Esophagus squamous epithelium (tissue), 5 donors: ENCODE measurements around the gene SMARCC2. TPM values are rescaled to one million over a fixed set of nuclear protein-coding genes. Genes with fewer than 3 reads are reported as not detected.

Source experiments
- DNase-seq: peaks from one replicate; lab custom pipeline; 2025; lab: John Stamatoyannopoulos, UW
- H3K27ac ChIP-seq, 4 donors: fragments of 200-600 bp; sonication (generic); one replicate each; pipeline ENCODE4 v1.5.1; 2016 to 2019; ENCODE audit warnings: mild to moderate bottlenecking in 1 of 4
- H3K27me3 ChIP-seq, 4 donors: fragments of 200-600 bp; sonication (generic); 1 replicate in 3 of 4; 2 replicates in 1 of 4; pipeline versions ENCODE4 v1.5.1 to v1.6.0; 2017 to 2021; ENCODE audit warnings: antibody characterized with exemption in 1 of 4
- H3K36me3 ChIP-seq, 3 donors: fragments of 200-600 bp; sonication (generic); one replicate each; pipeline ENCODE4 v1.5.1; 2016 to 2019
- H3K4me1 ChIP-seq, 3 donors: fragments of 200-600 bp; sonication (generic); one replicate each; pipeline ENCODE4 v1.5.1; 2017 to 2019
- H3K4me3 ChIP-seq, 4 donors: fragments of 200-600 bp; sonication (generic); 1 replicate in 3 of 4; 2 replicates in 1 of 4; pipeline ENCODE4 v1.5.1; 2016 to 2019; ENCODE audit warnings: mild to moderate bottlenecking in 2 of 4, moderate library complexity in 1 of 4
- H3K9me3 ChIP-seq, 3 donors: fragments of 200-600 bp; sonication (generic); one replicate each; pipeline ENCODE4 v1.5.1; 2016 to 2019
- POLR2A ChIP-seq, 4 donors: fragments of 450-650 bp; IDR thresholded peaks; one replicate each; pipeline ENCODE4 v1.6.1; 2017; ENCODE audit warnings: antibody characterized with exemption in 4 of 4, mild to moderate bottlenecking in 4 of 4, moderate library complexity in 3 of 4
- WGBS, 2 donors: methylation state at CpG; one replicate each; pipeline ENCODE4 v1.1.5; 2018; 5-methylcytosine and 5-hydroxymethylcytosine counted together
- intact Hi-C: fragments of 100-400 bp; cut with DNase I; formaldehyde crosslinking; loops from one replicate; pipeline ENCODE4 v1.15.0; 2022
- total RNA-seq, 4 donors: library from RNA; depleted of rRNA; stranded (reverse); fragments of >200 nt; gene quantifications; one replicate each; pipeline ENCODE4 v1.1.0, GENCODE V29; 2016
- TF ChIP-seq, protein P1 (sequence below), 6 experiments: fragments of 450-650 bp in 4 of 6; fragments of 200-600 bp in 2 of 6; sonication (generic) in 2 of 6; IDR thresholded peaks; one replicate each; pipeline ENCODE4 v1.5.1; 2016 to 2019; ENCODE audit warnings: antibody characterized with exemption in 6 of 6, mild to moderate bottlenecking in 4 of 6, moderate library complexity in 4 of 6
- donor health status: DM: yes; HTN: yes; CAD: no.

SMARCC2 gene
- total RNA-seq, 4 donors from 2014 or later: 31.7 to 64.9 (median 46.1) TPM

DNA sequence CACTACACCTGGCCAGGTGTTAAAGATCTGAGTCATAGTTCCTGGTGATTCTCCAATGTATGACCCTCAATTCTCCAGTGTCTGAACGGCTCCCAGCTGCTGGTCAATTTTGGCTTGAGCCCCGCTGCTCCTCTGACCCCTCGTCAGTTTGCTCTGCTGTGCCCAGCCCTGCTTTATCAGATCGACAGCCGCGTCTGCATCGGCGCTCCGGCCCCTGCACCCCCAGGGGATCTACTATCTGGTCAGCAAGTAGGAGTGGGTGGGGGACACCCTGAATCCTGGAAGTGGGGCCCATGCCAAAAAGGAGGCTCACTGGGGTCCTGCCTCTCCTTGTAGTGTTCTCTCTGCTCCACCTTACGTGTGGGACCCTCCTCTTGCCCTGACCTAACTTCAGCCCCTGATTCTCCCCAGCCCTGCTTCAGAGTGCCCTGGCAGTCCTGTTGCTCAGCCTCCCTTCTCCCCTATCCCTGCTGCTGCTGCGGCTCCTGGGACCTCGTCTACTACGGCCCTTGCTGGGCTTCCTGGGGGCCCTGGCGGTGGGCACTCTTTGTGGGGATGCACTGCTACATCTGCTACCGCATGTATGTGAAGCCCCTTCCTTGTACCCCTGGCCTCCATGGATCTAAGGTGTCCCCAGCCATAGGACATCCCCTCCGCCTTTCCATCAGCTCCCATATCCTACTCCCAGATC lies 45.6 kb upstream of the SMARCC2 start:
- intact Hi-C loops: no loop called here
- no peaks in the 10 kb centered on the region for H3K9me3 ChIP-seq
- TF ChIP-seq POLR2A (IDR thresholded peaks at IDR 0.05): no peak
- TF ChIP-seq, protein P1, sequence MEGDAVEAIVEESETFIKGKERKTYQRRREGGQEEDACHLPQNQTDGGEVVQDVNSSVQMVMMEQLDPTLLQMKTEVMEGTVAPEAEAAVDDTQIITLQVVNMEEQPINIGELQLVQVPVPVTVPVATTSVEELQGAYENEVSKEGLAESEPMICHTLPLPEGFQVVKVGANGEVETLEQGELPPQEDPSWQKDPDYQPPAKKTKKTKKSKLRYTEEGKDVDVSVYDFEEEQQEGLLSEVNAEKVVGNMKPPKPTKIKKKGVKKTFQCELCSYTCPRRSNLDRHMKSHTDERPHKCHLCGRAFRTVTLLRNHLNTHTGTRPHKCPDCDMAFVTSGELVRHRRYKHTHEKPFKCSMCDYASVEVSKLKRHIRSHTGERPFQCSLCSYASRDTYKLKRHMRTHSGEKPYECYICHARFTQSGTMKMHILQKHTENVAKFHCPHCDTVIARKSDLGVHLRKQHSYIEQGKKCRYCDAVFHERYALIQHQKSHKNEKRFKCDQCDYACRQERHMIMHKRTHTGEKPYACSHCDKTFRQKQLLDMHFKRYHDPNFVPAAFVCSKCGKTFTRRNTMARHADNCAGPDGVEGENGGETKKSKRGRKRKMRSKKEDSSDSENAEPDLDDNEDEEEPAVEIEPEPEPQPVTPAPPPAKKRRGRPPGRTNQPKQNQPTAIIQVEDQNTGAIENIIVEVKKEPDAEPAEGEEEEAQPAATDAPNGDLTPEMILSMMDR (IDR thresholded peaks at IDR 0.05): no peak
- 72 to 77% methylated on average over 16 of the region's 16 CpGs for WGBS, 2 donors
- H3K4me1 ChIP-seq: no peaks in the 10 kb centered on the region
- H3K36me3 ChIP-seq: peaks cover 0 to 34% (median 0%) of the 10 kb centered on the region in 3 donors
- H3K27ac ChIP-seq: no peak overlapping the region
- no peak overlapping the region for H3K4me3 ChIP-seq
- no peaks in the 10 kb centered on the region for H3K27me3 ChIP-seq
- DNase-seq: no peak

DNA sequence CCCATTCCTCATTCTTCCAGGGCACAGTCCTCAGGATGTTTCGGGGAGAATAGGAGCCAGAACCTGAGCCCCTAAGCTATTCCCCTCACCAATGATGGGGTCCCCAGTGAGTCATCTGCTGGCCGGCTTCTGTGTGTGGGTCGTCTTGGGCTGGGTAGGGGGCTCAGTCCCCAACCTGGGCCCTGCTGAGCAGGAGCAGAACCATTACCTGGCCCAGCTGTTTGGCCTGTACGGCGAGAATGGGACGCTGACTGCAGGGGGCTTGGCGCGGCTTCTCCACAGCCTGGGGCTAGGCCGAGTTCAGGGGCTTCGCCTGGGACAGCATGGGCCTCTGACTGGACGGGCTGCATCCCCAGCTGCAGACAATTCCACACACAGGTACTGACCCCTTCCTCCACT lies 41.9 kb upstream of the SMARCC2 start:
- Histone ChIP-seq H3K4me3 (no peak overlapping the region), H3K27me3 (no peaks in the 10 kb centered on the region), H3K9me3 (no peaks in the 10 kb centered on the region), H3K27ac (no peak overlapping the region), H3K4me1 (no peaks in the 10 kb centered on the region), H3K36me3 (peaks cover 0 to 32% (median 7%) of the 10 kb centered on the region in 3 donors)
- 100% methylated on average over 1 of the region's 11 CpGs; no CpG with 5 or more reads in 1 of the 2 donors for WGBS, 2 donors
- DNase-seq: no peak
- intact Hi-C loops: no loop called here
- TF ChIP-seq, protein P1 (IDR thresholded peaks at IDR 0.05): no peak
- TF ChIP-seq POLR2A (IDR thresholded peaks at IDR 0.05): no peak

DNA sequence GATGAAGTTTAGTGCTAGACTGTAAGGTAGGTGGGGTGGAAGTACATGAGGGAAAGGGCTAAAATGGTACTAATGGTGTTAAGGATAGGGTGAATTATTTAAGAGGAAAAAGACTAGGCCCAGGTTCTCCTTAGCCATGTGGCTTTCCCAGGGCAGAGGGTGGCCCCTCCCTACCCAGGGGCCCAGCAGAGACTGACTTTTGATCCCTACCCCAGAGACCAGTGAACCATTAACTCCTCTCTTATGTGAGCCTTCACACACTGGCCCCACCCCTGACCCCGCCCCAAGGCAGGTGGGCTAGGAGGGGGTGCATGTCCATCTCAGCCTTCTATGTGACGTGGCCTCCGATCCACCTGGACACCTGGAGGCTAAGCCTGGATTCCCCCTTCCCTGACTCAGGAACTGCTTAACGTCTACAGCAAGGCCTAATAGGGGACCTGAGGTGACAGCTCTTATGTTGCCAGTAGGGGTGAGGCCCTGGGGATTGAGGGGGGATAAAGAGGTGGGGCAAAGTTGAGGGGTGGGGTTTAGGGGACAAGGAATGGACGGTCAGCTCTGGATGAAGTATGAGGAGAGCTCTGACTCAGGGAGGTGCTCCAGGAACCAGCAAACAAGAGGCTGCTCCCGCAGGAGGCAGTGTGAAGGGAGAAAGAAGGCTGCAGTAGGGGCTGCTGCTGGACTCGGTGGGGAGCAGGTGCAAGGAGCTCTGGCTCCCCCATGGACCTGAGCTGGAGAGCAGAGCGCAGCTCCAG lies 41.3 kb upstream of the SMARCC2 start:
- Histone ChIP-seq H3K4me1 (no peaks in the 10 kb centered on the region), H3K4me3 (no peak overlapping the region), H3K27ac (no peak overlapping the region), H3K9me3 (no peaks in the 10 kb centered on the region), H3K27me3 (no peaks in the 10 kb centered on the region), H3K36me3 (peaks cover 0 to 38% (median 7%) of the 10 kb centered on the region in 3 donors)
- intact Hi-C loops: no loop called here
- 69 to 73% methylated on average over 5 of the region's 8 CpGs for WGBS, 2 donors
- DNase-seq: no peak
- TF ChIP-seq, protein P1 (IDR thresholded peaks at IDR 0.05): no peak
- TF ChIP-seq POLR2A (IDR thresholded peaks at IDR 0.05): no peak

DNA sequence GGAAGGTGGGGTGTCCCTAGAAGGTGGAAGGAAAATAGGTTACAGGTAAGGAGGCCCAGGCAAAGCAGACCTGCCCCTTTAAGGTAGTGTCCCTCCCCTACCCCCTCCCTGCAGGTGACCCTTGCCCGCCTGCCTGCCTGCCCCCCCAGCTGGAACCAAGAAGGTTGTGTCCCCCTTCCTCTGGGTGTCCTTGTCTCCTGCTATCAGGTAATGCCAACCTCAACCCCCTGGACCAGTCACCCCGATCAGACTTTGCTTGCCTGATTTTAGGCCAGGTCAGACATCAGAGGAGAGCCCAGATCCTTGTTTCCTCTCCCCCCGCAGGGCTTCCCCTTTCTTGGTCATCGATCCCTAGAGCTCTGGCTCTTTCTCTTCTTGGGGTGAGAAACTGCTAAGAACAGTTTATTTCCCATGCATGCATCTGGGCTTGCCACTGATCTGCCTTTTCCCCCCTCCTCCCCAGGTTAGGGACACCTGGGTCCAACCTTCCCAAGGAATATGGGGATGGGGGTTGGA lies 40.7 kb upstream of the SMARCC2 start, which contains the start of gene SLC39A5:
SLC39A5 (plus strand) TSS at position 136 of the 516 bp plus-strand sequence. CDS start 1,224 bp downstream, outside the sequence.
- Histone ChIP-seq H3K27me3 (no peaks in the 10 kb centered on the region), H3K27ac (no peak within 1 kb of the TSS), H3K9me3 (no peaks in the 10 kb centered on the region), H3K36me3 (peaks cover 0 to 40% (median 7%) of the 10 kb centered on the region in 3 donors), H3K4me3 (no peak within 1 kb of the TSS), H3K4me1 (peaks cover 1 to 6% (median 3%) of the 10 kb centered on the region in 3 donors)
- DNase-seq: no peak
- intact Hi-C loops: no loop called here
- 60 to 75% methylated on average over 4 of the region's 4 CpGs for WGBS, 2 donors
- TF ChIP-seq POLR2A (IDR thresholded peaks at IDR 0.05): no peak
- TF ChIP-seq, protein P1 (IDR thresholded peaks at IDR 0.05): no peak

DNA sequence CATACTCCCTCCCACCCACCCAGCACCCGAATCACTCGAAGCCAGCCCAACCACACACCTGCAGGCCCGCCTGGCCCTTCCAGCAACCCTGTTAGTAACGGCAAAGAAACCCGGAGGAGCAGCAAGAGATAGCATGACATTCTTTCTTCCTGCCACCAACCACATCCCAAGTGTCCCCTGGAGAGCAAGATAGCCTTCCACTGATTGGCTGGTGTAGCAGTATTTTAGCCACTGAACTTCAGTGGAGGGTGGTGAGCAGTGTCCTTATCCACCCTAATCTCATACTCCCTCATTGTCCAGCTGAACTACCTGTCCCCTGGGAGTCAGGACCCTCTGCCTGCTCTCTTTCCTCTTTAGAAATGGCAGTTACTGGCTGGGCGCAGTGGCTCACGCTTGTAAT lies 39.8 kb upstream of the SMARCC2 start:
- H3K27me3 ChIP-seq: no peaks in the 10 kb centered on the region
- TF ChIP-seq POLR2A (IDR thresholded peaks at IDR 0.05): no peak
- TF ChIP-seq, protein P1 (IDR thresholded peaks at IDR 0.05): no peak
- H3K4me1 ChIP-seq: peaks cover 7 to 13% (median 9%) of the 10 kb centered on the region in 3 donors
- intact Hi-C loops: no loop called here
- WGBS, 2 donors: 83 to 96% methylated on average over 4 of the region's 7 CpGs
- no peak overlapping the region for H3K27ac ChIP-seq
- peaks cover 0 to 40% (median 7%) of the 10 kb centered on the region in 3 donors for H3K36me3 ChIP-seq
- H3K4me3 ChIP-seq: no peak overlapping the region
- H3K9me3 ChIP-seq: no peaks in the 10 kb centered on the region
- DNase-seq: no peak
